Gastroesophageal sphincter (tissue), 4 donors: Measurements from ENCODE around the gene PES1. TPM values are rescaled to one million over a fixed set of nuclear protein-coding genes. Genes with fewer than 3 reads are reported as not detected.

Source experiments
- ATAC-seq: fragments of 150-250 bp; one replicate; pipeline ENCODE4 v1.9.1; 2016; ENCODE audit warnings: mild to moderate bottlenecking, moderate library complexity
- H3K27ac ChIP-seq, 4 donors: fragments of 200-600 bp; sonication (generic) in 3 of 4; 1 replicate in 3 of 4; 2 replicates in 1 of 4; pipeline ENCODE4 v1.5.1; 2016 to 2019
- H3K27me3 ChIP-seq: fragments of 200-600 bp; sonication (generic); one replicate; pipeline ENCODE4 v1.5.1; 2019
- H3K36me3 ChIP-seq, 2 donors: fragments of 200-600 bp; sonication (generic); one replicate each; pipeline ENCODE4 v1.5.1; 2019; ENCODE audit warnings: control low read depth in 1 of 2
- H3K4me1 ChIP-seq, 3 donors: fragments of 200-600 bp; sonication (generic); 1 replicate in 2 of 3; 2 replicates in 1 of 3; pipeline ENCODE4 v1.5.1; 2016 to 2019; ENCODE audit warnings: control low read depth in 2 of 3
- H3K4me3 ChIP-seq, 2 donors: fragments of 200-600 bp; sonication (generic); one replicate each; pipeline ENCODE4 v1.5.1; 2019; ENCODE audit warnings: mild to moderate bottlenecking in 1 of 2, moderate library complexity in 1 of 2
- H3K9me3 ChIP-seq, 3 donors: fragments of 200-600 bp; sonication (generic); one replicate each; pipeline ENCODE4 v1.5.1; 2017 to 2019; ENCODE audit warnings: control low read depth in 2 of 3
- EP300 ChIP-seq: sonication (generic); formaldehyde crosslinking; IDR thresholded peaks from one replicate; pipeline ENCODE4 v1.6.1; 2017; ENCODE audit warnings: antibody characterized with exemption, mild to moderate bottlenecking
- POLR2A ChIP-seq, 2 donors: fragments of 450-650 bp; IDR thresholded peaks; one replicate each; pipeline ENCODE4 v1.6.1; 2017; ENCODE audit warnings: antibody characterized with exemption in 2 of 2, mild to moderate bottlenecking in 2 of 2, moderate library complexity in 1 of 2
- POLR2AphosphoS5 ChIP-seq: sonication (generic); formaldehyde crosslinking; IDR thresholded peaks from one replicate; pipeline ENCODE4 v1.6.1; 2017; ENCODE audit warnings: antibody characterized with exemption
- WGBS, 2 donors: methylation state at CpG; one replicate each; pipeline ENCODE4 v1.1.5; 2018; ENCODE audit warnings: low coverage in 1 of 2; 5-methylcytosine and 5-hydroxymethylcytosine counted together
- total RNA-seq, 4 donors: library from RNA; depleted of rRNA; stranded (reverse); fragments of >200 nt; gene quantifications; one replicate each; pipeline ENCODE4 v1.1.0, GENCODE V29; 2016
- TF ChIP-seq, protein P1 (sequence below), 4 experiments: fragments of 200-600 bp in 2 of 4; fragments of 450-650 bp in 2 of 4; sonication (generic) in 1 of 4; IDR thresholded peaks; one replicate each; pipeline ENCODE4 v1.5.1; 2017 to 2019; ENCODE audit warnings: antibody characterized with exemption in 4 of 4, mild to moderate bottlenecking in 2 of 4, moderate library complexity in 2 of 4

PES1 gene
- total RNA-seq, 4 donors from 2014 or later: 35.5 to 48.9 (median 39.8) TPM

DNA sequence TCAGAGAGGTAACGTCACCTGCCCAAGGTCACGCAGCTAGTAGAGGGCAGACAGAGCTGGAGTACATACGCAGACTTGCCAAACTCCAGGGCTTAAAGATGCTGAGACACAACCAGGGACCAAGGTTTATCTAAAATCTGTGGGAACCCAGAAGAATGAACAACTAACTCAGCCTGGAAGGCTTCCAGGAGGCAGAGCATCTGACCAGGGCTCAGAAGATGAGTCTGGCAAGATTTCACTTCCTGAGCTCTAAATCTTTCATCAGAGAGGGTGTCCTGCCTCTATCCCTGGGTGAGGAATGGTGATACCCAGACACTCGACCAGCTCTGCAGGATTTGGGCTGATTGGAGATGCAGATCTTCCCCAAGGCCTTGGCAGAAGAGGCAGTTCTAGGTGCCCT is 26.4 kb downstream of the PES1 start:
- H3K4me3 ChIP-seq: no peak overlapping the region
- TF ChIP-seq, protein P1, sequence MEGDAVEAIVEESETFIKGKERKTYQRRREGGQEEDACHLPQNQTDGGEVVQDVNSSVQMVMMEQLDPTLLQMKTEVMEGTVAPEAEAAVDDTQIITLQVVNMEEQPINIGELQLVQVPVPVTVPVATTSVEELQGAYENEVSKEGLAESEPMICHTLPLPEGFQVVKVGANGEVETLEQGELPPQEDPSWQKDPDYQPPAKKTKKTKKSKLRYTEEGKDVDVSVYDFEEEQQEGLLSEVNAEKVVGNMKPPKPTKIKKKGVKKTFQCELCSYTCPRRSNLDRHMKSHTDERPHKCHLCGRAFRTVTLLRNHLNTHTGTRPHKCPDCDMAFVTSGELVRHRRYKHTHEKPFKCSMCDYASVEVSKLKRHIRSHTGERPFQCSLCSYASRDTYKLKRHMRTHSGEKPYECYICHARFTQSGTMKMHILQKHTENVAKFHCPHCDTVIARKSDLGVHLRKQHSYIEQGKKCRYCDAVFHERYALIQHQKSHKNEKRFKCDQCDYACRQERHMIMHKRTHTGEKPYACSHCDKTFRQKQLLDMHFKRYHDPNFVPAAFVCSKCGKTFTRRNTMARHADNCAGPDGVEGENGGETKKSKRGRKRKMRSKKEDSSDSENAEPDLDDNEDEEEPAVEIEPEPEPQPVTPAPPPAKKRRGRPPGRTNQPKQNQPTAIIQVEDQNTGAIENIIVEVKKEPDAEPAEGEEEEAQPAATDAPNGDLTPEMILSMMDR (IDR thresholded peaks at IDR 0.05): no peak
- TF ChIP-seq EP300 (no peak), POLR2A (IDR thresholded peaks at IDR 0.05) (no peak), POLR2AphosphoS5 (no peak)
- H3K4me1 ChIP-seq: no peaks in the 10 kb centered on the region
- 30% methylated on average over 2 of the region's 4 CpGs; no CpG with 5 or more reads in 1 of the 2 donors for WGBS, 2 donors
- peaks cover 33% of the 10 kb centered on the region for H3K27me3 ChIP-seq
- ATAC-seq: no peak
- no peaks in the 10 kb centered on the region for H3K9me3 ChIP-seq
- no peak overlapping the region for H3K27ac ChIP-seq
- H3K36me3 ChIP-seq: no peaks in the 10 kb centered on the region

- WGBS, 2 donors: 31% methylated on average over 2 of the region's 3 CpGs; no CpG with 5 or more reads in 1 of the 2 donors
- no peaks in the 10 kb centered on the region for H3K9me3 ChIP-seq
- H3K27ac ChIP-seq: no peak overlapping the region
- no peak for TF ChIP-seq EP300
- TF ChIP-seq, protein P1 (IDR thresholded peaks at IDR 0.05): no peak
- no peak for TF ChIP-seq POLR2A (IDR thresholded peaks at IDR 0.05)
- no peak for TF ChIP-seq POLR2AphosphoS5
- no peaks in the 10 kb centered on the region for H3K36me3 ChIP-seq
- H3K27me3 ChIP-seq: peaks cover 33% of the 10 kb centered on the region
- ATAC-seq: no peak
- no peaks in the 10 kb centered on the region for H3K4me1 ChIP-seq
- H3K4me3 ChIP-seq: no peak overlapping the region
Observed at GRCh38 chr22:30564761-30565119, 27.0 kb downstream of the PES1 start.

- WGBS, 2 donors: 60 to 77% methylated on average over 2 to 5 of the region's 8 CpGs
Observed at GRCh38 chr22:30564045-30564760, 27.5 kb downstream of the PES1 start.

GRCh38 chr22:30562366-30562765 is 29.3 kb downstream of the PES1 start:
- ATAC-seq: no peak
- Histone ChIP-seq H3K27me3 (peaks cover 21% of the 10 kb centered on the region), H3K4me3 (no peak overlapping the region), H3K9me3 (no peaks in the 10 kb centered on the region), H3K27ac (no peak overlapping the region), H3K4me1 (no peaks in the 10 kb centered on the region), H3K36me3 (no peaks in the 10 kb centered on the region)
- TF ChIP-seq, protein P1 (IDR thresholded peaks at IDR 0.05): no peak
- TF ChIP-seq POLR2AphosphoS5 (no peak), EP300 (no peak), POLR2A (IDR thresholded peaks at IDR 0.05) (no peak)
- 60% methylated on average over 1 of the region's 6 CpGs; no CpG with 5 or more reads in 1 of the 2 donors for whole genome bisulfite sequencing, 2 donors

More at GRCh38 chr22:30564045-30564760, 27.5 kb downstream of the PES1 start:
- peaks cover 33% of the 10 kb centered on the region for H3K27me3 ChIP-seq
- TF ChIP-seq, protein P1 (IDR thresholded peaks at IDR 0.05): no peak
- no peak for TF ChIP-seq POLR2AphosphoS5
- no peaks in the 10 kb centered on the region for H3K36me3 ChIP-seq
- H3K27ac ChIP-seq: no peak overlapping the region
- H3K4me3 ChIP-seq: no peak overlapping the region
- H3K4me1 ChIP-seq: no peaks in the 10 kb centered on the region
- no peak for ATAC-seq
- H3K9me3 ChIP-seq: no peaks in the 10 kb centered on the region
